IMR-90 (cell line): ENCODE data around the gene DKK2. TPM values are rescaled to one million over a fixed set of nuclear protein-coding genes. Genes with fewer than 3 reads are reported as not detected.

ENCODE experiments used
- ATAC-seq: fragments of 200-7000 bp; cut with Tn5 transposase; 2 replicates; pipeline ENCODE4 v1.9.1; 2020; ENCODE audit warnings: low read depth, mild to moderate bottlenecking, moderate library complexity
- BruUV-seq: library from RNA; stranded (reverse); fragments of 400-500 nt; replicated peaks from 2 replicates; lab custom pipeline; 2021; lab: Mats Ljungman, UMichigan
- CTCF ChIA-PET: fragments of 300-600 bp; formaldehyde crosslinking; extraction: SDS; loops from one replicate; lab custom pipeline; 2021; ENCODE audit warnings: antibody characterized with exemption; lab: Yijun Ruan, JAX
- POLR2A ChIA-PET: fragments of 300-600 bp; sonication (Branson Sonifier 250); formaldehyde crosslinking; loops from one replicate; lab custom pipeline; 2022; ENCODE audit warnings: antibody characterized with exemption; ENCODE audit not compliant: unreplicated experiment; lab: Charles Lee
- DNase-seq: peaks from one replicate; pipeline ENCODE4 v3.0.0; 2013
- H2AFZ ChIP-seq: replicated peaks from 2 replicates; pipeline ENCODE3; 2013; ENCODE audit warnings: low read length, mild to moderate bottlenecking; ENCODE audit not compliant: poor library complexity
- H2AK5ac ChIP-seq: 2 replicates; pipeline ENCODE4 v1.6.1; 2013; ENCODE audit warnings: low read depth, low read length, inconsistent platforms
- H2AK9ac ChIP-seq: replicated peaks from 2 replicates; pipeline ENCODE3; 2013; ENCODE audit warnings: mild to moderate bottlenecking, low read depth, low read length, moderate library complexity; ENCODE audit not compliant: poor library complexity
- H2BK120ac ChIP-seq: 2 replicates; pipeline ENCODE4 v1.6.1; 2013; ENCODE audit warnings: low read depth, low read length, inconsistent platforms
- H2BK15ac ChIP-seq: 3 replicates; pipeline ENCODE4 v1.6.1; 2013; ENCODE audit warnings: low read depth, low read length, inconsistent platforms
- H2BK20ac ChIP-seq: 2 replicates; pipeline ENCODE4 v1.6.1; 2013; ENCODE audit warnings: low read depth, mild to moderate bottlenecking, inconsistent platforms, low read length, moderate library complexity
- H2BK5ac ChIP-seq: 2 replicates; pipeline ENCODE4 v1.6.1; 2013; ENCODE audit warnings: mild to moderate bottlenecking, low read depth, low read length, inconsistent platforms; ENCODE audit not compliant: poor library complexity, severe bottlenecking
- H3K14ac ChIP-seq: replicated peaks from 2 replicates; pipeline ENCODE4 v1.6.1; 2013; ENCODE audit warnings: low read depth, low read length, inconsistent platforms
- H3K18ac ChIP-seq: 2 replicates; pipeline ENCODE4 v1.6.1; 2013; ENCODE audit warnings: low read depth, low read length, control low read depth
- H3K23ac ChIP-seq: 2 replicates; pipeline ENCODE4 v1.6.1; 2013; ENCODE audit warnings: low read depth, low read length, inconsistent platforms
- H3K27ac ChIP-seq: 2 replicates; pipeline ENCODE4 v1.5.1; 2013; ENCODE audit warnings: mild to moderate bottlenecking, control low read depth, low read length; ENCODE audit not compliant: insufficient read depth
- H3K27me3 ChIP-seq: 2 replicates; pipeline ENCODE4 v1.6.1; 2013; ENCODE audit warnings: low read length; ENCODE audit not compliant: control insufficient read depth, insufficient read depth
- H3K36me3 ChIP-seq: 2 replicates; pipeline ENCODE4 v1.6.1; 2013; ENCODE audit warnings: low read length, mixed read lengths; ENCODE audit not compliant: control insufficient read depth, insufficient read depth
- H3K4ac ChIP-seq: 2 replicates; pipeline ENCODE4 v1.6.1; 2013; ENCODE audit warnings: low read depth, low read length, inconsistent platforms
- H3K4me1 ChIP-seq: 2 replicates; pipeline ENCODE4 v1.6.1; 2013; ENCODE audit warnings: low read length, mixed read lengths; ENCODE audit not compliant: control insufficient read depth, insufficient read depth
- H3K4me2 ChIP-seq: 2 replicates; pipeline ENCODE4 v1.6.1; 2013; ENCODE audit warnings: low read depth, mild to moderate bottlenecking, control low read depth, low read length, moderate library complexity
- H3K4me3 ChIP-seq: 2 replicates; pipeline ENCODE4 v1.5.1; 2013; ENCODE audit warnings: low read depth, mild to moderate bottlenecking, control low read depth, low read length, moderate library complexity; ENCODE audit not compliant: insufficient read depth
- H3K56ac ChIP-seq: 2 replicates; pipeline ENCODE4 v1.6.1; 2013; ENCODE audit warnings: low read length, inconsistent platforms; ENCODE audit not compliant: insufficient read depth; ENCODE audit errors: extremely low read depth
- H3K79me1 ChIP-seq, 2 experiments: 2 replicates each; pipeline ENCODE4 v1.6.1; 2013; ENCODE audit warnings: low read length in 2 of 2, inconsistent platforms in 1 of 2, low read depth in 1 of 2
- H3K9ac ChIP-seq: 2 replicates; pipeline ENCODE4 v1.6.1; 2013; ENCODE audit warnings: low read depth, low read length, control low read depth
- H3K9me1 ChIP-seq: 2 replicates; pipeline ENCODE4 v1.6.1; 2013; ENCODE audit warnings: low read length, inconsistent platforms; ENCODE audit not compliant: insufficient read depth
- H3K9me3 ChIP-seq: 2 replicates; pipeline ENCODE4 v1.6.1; 2013; ENCODE audit warnings: low read length; ENCODE audit not compliant: control insufficient read depth, insufficient read depth
- H4K20me1 ChIP-seq: 2 replicates; pipeline ENCODE4 v1.6.1; 2013; ENCODE audit warnings: low read length, inconsistent platforms; ENCODE audit not compliant: insufficient read depth
- H4K5ac ChIP-seq: 2 replicates; pipeline ENCODE4 v1.6.1; 2013; ENCODE audit warnings: mild to moderate bottlenecking, low read depth, low read length, control low read depth
- H4K8ac ChIP-seq, 2 experiments: 2 replicates each; pipeline ENCODE4 v1.6.1; 2013; ENCODE audit warnings: low read depth in 2 of 2, low read length in 2 of 2, control low read depth in 1 of 2, inconsistent platforms in 1 of 2
- H4K91ac ChIP-seq: 2 replicates; pipeline ENCODE4 v1.6.1; 2013; ENCODE audit warnings: low read depth, low read length, inconsistent platforms; ENCODE audit not compliant: insufficient read depth
- BHLHE40 ChIP-seq: fragments of 150-350 bp; IDR thresholded peaks from 2 replicates; pipeline ENCODE4 v1.6.1; 2016; ENCODE audit warnings: mild to moderate bottlenecking, low read depth, low read length
- CEBPB ChIP-seq: IDR thresholded peaks from 2 replicates; pipeline ENCODE4 v1.6.1; 2012; ENCODE audit warnings: low read depth, low read length, improper control_type of control experiment
- CHD1 ChIP-seq: IDR thresholded peaks from 2 replicates; pipeline ENCODE4 v1.6.1; 2012; ENCODE audit warnings: low read depth, low read length, improper control_type of control experiment
- CTCF ChIP-seq: conservative IDR thresholded peaks from 2 replicates; pipeline ENCODE4 v1.5.1; 2012; ENCODE audit warnings: mild to moderate bottlenecking, low read depth, low read length, improper control_type of control experiment
- FOS ChIP-seq: fragments of 150-350 bp; IDR thresholded peaks from 2 replicates; pipeline ENCODE4 v1.6.1; 2016; ENCODE audit warnings: low read depth, low read length
- MAFK ChIP-seq: IDR thresholded peaks from 2 replicates; pipeline ENCODE4 v1.6.1; 2012; ENCODE audit warnings: low read depth, low read length, improper control_type of control experiment
- MAZ ChIP-seq: IDR thresholded peaks from 2 replicates; pipeline ENCODE4 v1.6.1; 2012; ENCODE audit warnings: low read depth, mild to moderate bottlenecking, low read length, improper control_type of control experiment, moderate library complexity, borderline replicate concordance
- MXI1 ChIP-seq: IDR thresholded peaks from 2 replicates; pipeline ENCODE4 v1.6.1; 2012; ENCODE audit warnings: low read depth, mild to moderate bottlenecking, low read length, moderate library complexity, borderline replicate concordance
- NFE2L2 ChIP-seq: fragments of 150-350 bp; IDR thresholded peaks from 2 replicates; pipeline ENCODE4 v1.6.1; 2016; ENCODE audit warnings: low read depth, mild to moderate bottlenecking, low read length
- POLR2A ChIP-seq: IDR thresholded peaks from 2 replicates; pipeline ENCODE4 v1.6.1; 2012; ENCODE audit warnings: mild to moderate bottlenecking, low read depth, low read length
- RAD21 ChIP-seq: IDR thresholded peaks from 2 replicates; pipeline ENCODE4 v1.6.1; 2012; ENCODE audit warnings: low read length, improper control_type of control experiment
- RCOR1 ChIP-seq: IDR thresholded peaks from 2 replicates; pipeline ENCODE4 v1.6.1; 2012; ENCODE audit warnings: mild to moderate bottlenecking, low read length, improper control_type of control experiment; ENCODE audit not compliant: insufficient replicate concordance
- RFX5 ChIP-seq: IDR thresholded peaks from 2 replicates; pipeline ENCODE4 v1.8.0; 2012; ENCODE audit warnings: low read depth, mild to moderate bottlenecking, low read length, moderate library complexity
- SMC3 ChIP-seq: fragments of 150-350 bp; IDR thresholded peaks from 2 replicates; pipeline ENCODE4 v1.6.1; 2016; ENCODE audit warnings: low read depth, mild to moderate bottlenecking, antibody characterized with exemption, low read length, moderate library complexity
- USF2 ChIP-seq: fragments of 150-350 bp; IDR thresholded peaks from 2 replicates; pipeline ENCODE4 v1.6.1; 2017; ENCODE audit warnings: mild to moderate bottlenecking, antibody characterized with exemption, low read length, low read depth
- WGBS, 2 experiments: methylation state at CpG; one replicate each; pipeline versions ENCODE4 v1.1.5 to v1.1.7; 2013; ENCODE audit warnings: missing lambda C conversion rate in 2 of 2; ENCODE audit not compliant: insufficient read length in 1 of 2; ENCODE audit errors: extremely low coverage in 2 of 2; 5-methylcytosine and 5-hydroxymethylcytosine counted together
- dilution Hi-C: fragments of 300-500 bp; cut with HindIII; formaldehyde crosslinking; loops from one replicate; pipeline ENCODE4 v1.14.3; 2018; ENCODE audit warnings: low sequenced_read_pairs; ENCODE audit not compliant: unreplicated experiment
- in situ Hi-C: fragments of 300-500 bp; cut with MboI; formaldehyde crosslinking; loops from 3 replicates; pipeline ENCODE4 v1.14.3; 2019; ENCODE audit warnings: low sequenced_read_pairs, inconsistent platforms, mixed read lengths
- intact Hi-C: fragments of 100-400 bp; cut with micrococcal nuclease; formaldehyde crosslinking; loops from 2 replicates; pipeline ENCODE4 v1.10.0; 2022
- polyA plus RNA-seq, 3 experiments: library from polyadenylated mRNA; depleted of rRNA; stranded (reverse); fragments of >200 nt; gene quantifications; 2 replicates each; pipeline ENCODE4 v1.2.3, GENCODE V29; 2012; ENCODE audit warnings: low replicate concordance in 1 of 3
- total RNA-seq: library from RNA; depleted of rRNA; stranded (reverse); fragments of >200 nt; gene quantifications from 2 replicates; pipeline ENCODE4 v1.2.3, GENCODE V29; 2012
- TF ChIP-seq, protein P1 (sequence below): fragments of 150-350 bp; IDR thresholded peaks from 2 replicates; pipeline ENCODE4 v1.6.1; 2016; ENCODE audit warnings: low read depth, mild to moderate bottlenecking, low read length, moderate library complexity, borderline replicate concordance

Gene DKK2
- total and polyA plus RNA-seq, 2 of the 4 experiments (the other 2 are of a cell fraction), result 0.39 to 0.72 TPM

- Histone ChIP-seq H4K91ac (no peak overlapping the region), H4K8ac (no peak overlapping the region), H3K56ac (no peak overlapping the region), H3K4ac (no peak overlapping the region), H2AK9ac (no peak overlapping the region), H3K4me3 (no peak overlapping the region), H3K18ac (no peak overlapping the region), H3K9me1 (no peaks in the 10 kb centered on the region), H3K14ac (no peak overlapping the region), H3K36me3 (no peaks in the 10 kb centered on the region), H3K4me2 (no peak overlapping the region), H2BK5ac (no peak overlapping the region), H3K23ac (no peak overlapping the region), H2BK120ac (no peak overlapping the region), H2AFZ (no peak overlapping the region), H3K79me1 (no peaks in the 10 kb centered on the region), H3K27ac (no peak overlapping the region), H2AK5ac (no peak overlapping the region), H4K5ac (no peak overlapping the region), H4K20me1 (no peaks in the 10 kb centered on the region), H3K27me3 (no peaks in the 10 kb centered on the region), H2BK15ac (no peak overlapping the region), H3K9ac (no peak overlapping the region), H3K4me1 (no peaks in the 10 kb centered on the region), H3K9me3 (peaks cover 4% of the 10 kb centered on the region), H2BK20ac (no peak overlapping the region)
- DNase-seq, result no peak
- in situ Hi-C loops (no loop called here), intact Hi-C loops (no loop called here), dilution Hi-C loops (no loop called here)
- CTCF ChIA-PET, result no interaction called here
- ATAC-seq, result no peak
- POLR2A ChIA-PET, result interaction anchor here (0.7 kb wide), 1 partner anchor 385 kb away, joined by 3 read pairs; no protein-coding TSS in a partner anchor
- TF ChIP-seq, protein P1, sequence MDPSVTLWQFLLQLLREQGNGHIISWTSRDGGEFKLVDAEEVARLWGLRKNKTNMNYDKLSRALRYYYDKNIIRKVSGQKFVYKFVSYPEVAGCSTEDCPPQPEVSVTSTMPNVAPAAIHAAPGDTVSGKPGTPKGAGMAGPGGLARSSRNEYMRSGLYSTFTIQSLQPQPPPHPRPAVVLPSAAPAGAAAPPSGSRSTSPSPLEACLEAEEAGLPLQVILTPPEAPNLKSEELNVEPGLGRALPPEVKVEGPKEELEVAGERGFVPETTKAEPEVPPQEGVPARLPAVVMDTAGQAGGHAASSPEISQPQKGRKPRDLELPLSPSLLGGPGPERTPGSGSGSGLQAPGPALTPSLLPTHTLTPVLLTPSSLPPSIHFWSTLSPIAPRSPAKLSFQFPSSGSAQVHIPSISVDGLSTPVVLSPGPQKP, result no peak
- TF ChIP-seq CTCF (no peak), POLR2A (no peak), NFE2L2 (no peak), MAZ (no peak), RFX5 (no peak), CHD1 (no peak), USF2 (no peak), FOS (no peak), SMC3 (no peak), RAD21 (no peak), MXI1 (no peak), BHLHE40 (no peak), RCOR1 (no peak), CEBPB (no peak), MAFK (no peak)
- BruUV-seq, result no TSS peak
- WGBS, 2 experiments, result 58% methylated on average over 2 of the region's 6 CpGs; no CpG with 5 or more reads in 1 of the 2 experiments
Observed at GRCh38 chr4:106892786-106893185, 143.3 kb downstream of the DKK2 start.
